HG02588 (cell line): ENCODE data around the gene OR6Y1.

Source experiments
- ATAC-seq: cut with Tn5 transposase; IDR thresholded peaks from one replicate; pipeline ENCODE4 v1.9.1; 2021; ENCODE audit warnings: mild to moderate bottlenecking, moderate library complexity; ENCODE audit not compliant: unreplicated experiment

The OR6Y1 gene

DNA sequence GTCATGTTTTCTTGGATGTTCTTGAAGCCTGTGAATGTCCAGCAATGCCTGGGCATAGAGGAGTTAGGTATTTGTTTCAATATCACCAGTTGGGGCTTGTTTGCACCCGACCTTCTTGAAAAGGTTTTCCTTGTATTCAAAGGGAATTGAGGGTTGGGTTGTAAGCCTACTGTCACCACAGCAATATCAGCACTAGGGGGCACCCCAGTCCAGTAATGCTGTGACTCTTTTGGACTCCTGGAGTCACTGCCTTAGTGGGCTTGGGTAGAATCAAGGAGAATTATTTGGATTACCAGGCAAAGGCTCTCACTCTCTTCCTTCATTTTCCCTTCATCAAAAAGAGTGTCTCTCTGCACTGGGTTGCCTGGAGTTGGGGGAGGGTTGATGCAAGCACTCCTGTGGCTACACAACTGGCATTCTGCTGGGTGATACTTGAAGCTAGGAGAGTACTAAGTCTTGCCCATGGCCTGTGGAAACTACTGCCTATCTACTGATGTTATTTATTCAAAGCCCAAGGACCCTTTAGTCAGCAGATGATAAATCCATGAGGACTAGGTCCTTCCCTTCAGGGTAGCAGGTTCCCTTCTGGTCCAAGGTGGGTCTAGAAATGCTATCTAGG lies 47.7 kb downstream of the OR6Y1 start:
- no peak for ATAC-seq

DNA sequence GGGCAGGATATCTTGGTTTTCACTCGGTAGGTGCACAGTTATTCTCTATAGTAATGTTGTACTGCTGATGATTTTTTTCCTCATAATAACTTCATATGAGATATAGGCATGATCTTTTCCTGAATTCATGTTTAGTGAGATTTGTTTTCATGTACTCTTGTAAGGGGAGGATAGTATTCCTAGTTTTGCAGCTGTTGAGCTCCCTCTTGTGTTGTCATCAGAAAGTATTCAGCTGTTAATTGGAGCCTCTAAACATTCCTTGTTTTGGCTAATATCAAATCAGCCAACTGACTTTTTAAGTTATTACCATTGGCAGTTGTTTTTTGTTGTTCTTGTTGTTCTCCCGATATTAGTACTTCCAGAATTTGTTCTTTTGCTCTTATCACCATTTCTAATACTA lies 57.8 kb downstream of the OR6Y1 start:
- ATAC-seq = no peak

DNA sequence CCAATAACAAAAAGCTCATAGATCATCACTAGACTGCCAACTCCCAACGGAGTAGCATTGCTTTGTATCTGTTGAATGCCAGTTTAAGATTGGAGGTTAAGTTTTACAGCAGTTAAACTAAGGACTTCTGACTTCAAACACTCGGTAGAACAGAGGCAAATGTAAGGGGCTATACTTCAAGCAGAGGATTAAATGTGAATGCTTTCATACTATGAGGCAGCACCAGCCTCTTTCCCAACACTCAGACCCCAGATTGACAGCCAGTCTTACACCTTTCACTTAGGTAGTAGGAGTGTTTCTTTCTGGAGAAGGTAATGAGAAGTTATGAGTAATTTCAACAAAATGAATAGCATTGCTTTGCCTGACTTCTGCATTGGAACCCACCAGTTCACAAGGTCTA lies 59.4 kb downstream of the OR6Y1 start:
- ATAC-seq = no peak
